GM21737 (cell line): ENCODE measurements around the gene SAMD4A.

Experiments
- ATAC-seq: cut with Tn5 transposase; IDR thresholded peaks from one replicate; pipeline ENCODE4 v1.9.1; 2021; ENCODE audit warnings: mild to moderate bottlenecking, moderate library complexity; ENCODE audit not compliant: unreplicated experiment

SAMD4A gene

DNA sequence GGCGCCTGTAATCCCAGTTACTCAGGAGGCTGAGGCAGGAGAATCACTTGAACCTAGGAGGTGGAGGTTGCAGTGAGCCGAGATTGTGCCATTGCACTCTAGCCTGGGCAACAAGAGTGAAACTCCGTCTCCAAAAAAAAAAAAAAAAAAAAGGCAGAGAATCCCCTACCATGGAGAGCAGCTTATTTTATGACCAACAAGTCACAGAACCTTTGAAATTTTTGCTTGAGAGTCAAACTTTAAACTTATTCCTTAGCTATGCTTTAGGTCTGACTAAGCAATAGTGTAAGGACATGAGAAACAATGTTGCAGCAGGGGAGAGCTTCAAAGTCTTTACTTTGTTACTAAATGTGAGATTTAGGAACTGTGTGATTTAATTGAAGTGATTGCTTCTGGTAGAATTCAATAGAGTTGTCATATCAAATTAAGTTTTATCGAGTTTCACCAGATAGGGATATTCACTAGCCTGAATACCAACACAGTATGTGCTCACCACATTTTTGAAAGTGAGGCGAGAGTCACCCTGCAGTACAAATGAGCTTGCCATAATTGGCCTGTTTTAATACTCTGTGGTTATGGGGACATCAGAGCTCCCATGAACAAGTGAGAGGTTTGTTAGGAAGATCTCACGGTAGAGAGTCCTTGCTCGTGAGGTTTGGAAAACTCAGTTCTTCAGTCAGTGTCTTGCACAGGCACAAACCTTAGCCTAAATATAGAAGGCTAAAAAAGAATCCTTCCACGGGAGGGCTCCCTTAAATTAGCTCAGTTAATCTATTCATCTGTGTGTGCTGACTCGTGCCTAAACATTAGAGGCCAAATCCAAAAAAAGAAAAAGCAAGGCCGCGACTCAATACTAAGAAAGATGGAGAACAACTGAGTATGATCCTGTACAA lies 108.6 kb downstream of the SAMD4A start:
- ATAC-seq, result no peak

DNA sequence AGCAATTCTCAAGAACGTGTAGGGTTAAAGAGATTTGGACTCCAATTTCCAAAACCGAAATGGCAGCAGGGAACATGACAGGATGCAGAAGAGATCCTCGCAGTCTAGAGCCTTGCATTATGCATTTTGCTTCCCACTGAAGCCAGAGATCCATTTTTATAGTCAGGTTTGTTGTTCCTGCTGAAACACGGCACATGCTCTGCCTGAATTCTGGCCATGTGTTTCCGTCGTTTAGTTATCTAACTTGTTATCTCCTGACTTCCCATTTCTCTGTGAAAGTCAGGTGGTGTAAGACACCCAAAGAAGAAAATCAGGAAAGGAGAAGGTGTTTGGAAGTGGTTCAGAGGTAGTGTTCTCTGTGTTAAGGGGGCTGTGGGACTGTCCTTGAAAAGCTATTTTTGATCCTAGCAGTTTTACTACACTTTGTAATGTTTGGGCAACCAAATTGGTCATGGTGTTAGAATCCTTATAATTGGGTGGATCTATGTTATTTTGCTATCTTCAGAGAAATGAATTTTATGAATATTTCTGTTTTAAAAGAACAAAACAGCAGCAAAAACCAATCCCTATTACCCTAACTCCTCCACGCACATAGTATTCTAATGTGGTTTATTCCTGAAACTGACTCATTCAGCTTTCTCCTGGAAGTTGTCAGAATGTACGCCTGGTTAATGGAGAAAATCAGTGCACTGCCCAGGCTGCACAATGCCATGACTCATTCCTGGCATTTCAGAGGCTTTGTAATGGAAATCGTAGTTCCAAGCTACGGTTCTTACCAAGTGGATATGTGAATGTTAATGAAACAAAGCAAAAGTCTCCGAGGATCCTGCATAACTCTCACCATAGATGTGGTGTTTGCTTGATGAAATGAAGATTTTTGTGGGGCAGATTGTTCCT lies 110.1 kb downstream of the SAMD4A start:
- no peak for ATAC-seq

GRCh38 chr14:54680651-54681050 lies 113.7 kb downstream of the SAMD4A start:
- no peak for ATAC-seq

DNA sequence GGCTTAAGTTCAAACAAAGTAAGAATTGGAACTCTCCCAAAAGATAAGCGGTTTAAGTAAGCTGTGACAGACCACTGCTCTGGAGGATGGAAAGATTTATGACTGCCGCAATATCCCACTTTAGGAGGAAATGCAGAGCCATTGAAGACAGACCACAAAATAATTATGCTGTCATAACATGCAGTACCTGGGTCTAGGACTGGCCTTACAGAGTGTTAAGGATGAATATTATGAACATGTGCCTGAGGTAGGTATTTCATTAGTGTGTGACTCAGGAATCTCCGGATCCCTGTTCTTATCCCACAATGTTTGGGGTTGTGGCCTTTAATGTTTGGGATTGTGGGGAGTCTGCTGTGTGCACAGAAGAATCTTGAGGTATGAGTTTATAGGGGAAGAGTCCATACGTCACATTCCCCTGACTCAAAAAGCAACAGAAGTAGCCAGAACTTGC lies 114.9 kb downstream of the SAMD4A start:
- ATAC-seq, result no peak

- no peak for ATAC-seq
These were observed 115.7 kb downstream of the SAMD4A start for GRCh38 chr14:54682578-54682977.

GRCh38 chr14:54683882-54684794 lies 117.2 kb downstream of the SAMD4A start:
- no peak for ATAC-seq

GRCh38 chr14:54685286-54685845 lies 118.4 kb downstream of the SAMD4A start:
- ATAC-seq, result no peak

- ATAC-seq, result no peak
These were observed 119.4 kb downstream of the SAMD4A start for GRCh38 chr14:54686219-54686870.

DNA sequence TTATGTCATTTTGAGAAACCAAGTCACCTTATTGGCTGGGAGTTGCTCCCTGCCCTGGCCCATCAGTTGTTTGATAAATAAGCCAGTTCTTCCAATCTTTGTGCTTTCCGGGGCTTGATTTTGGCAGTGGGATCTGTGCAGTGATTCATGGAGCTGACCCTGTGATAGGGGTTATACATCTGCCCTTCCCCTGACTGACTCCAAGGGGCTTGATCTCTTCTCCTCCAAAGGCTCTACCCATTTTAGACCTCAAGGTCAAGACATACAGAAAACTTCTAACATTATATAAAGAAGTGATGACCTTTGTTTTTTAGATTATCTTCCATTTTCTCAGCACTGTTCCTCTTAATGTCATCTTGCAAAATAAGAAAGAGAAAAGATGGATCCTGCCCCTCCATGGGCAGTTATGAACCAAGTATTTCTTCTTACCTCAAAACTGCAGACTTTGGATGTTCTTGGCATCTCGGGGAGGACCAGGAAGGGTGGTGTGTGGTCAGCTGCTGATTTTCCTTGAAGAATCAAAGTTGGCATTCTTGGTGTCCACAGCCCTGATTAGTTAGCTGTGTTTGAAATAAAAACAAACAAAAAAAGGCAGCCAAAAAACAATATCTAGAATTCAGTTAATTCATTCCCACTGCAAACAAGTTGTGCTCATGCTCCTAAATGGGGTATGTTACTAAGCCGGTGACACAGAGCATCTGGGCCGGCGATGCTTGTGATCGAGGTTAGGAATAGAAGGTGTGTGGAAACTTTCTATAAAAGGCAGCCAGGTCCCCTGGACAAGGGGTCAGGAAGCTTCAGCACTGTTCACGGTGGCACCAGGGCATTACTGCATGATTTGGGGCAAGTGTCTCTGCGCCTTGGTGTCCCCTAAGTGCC lies 120.2 kb downstream of the SAMD4A start:
- no peak for ATAC-seq

DNA sequence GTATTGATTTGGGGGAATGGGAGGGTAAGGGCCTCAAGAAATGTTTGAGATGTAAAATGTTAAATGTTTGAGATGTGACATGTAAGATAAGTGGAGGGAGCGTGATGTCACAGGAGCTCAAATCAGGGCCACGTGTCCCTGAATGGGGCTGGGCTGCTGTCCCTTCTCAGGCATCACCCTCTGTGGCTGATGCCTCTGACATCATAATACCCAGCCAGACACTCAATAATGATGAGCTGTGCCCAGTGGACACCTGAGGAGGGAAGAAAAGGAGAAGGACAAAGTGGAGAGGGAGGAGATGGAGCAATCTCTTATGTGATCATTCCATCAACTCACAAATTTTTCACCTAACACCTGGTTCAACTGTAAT lies 120.8 kb downstream of the SAMD4A start:
- no peak for ATAC-seq

DNA sequence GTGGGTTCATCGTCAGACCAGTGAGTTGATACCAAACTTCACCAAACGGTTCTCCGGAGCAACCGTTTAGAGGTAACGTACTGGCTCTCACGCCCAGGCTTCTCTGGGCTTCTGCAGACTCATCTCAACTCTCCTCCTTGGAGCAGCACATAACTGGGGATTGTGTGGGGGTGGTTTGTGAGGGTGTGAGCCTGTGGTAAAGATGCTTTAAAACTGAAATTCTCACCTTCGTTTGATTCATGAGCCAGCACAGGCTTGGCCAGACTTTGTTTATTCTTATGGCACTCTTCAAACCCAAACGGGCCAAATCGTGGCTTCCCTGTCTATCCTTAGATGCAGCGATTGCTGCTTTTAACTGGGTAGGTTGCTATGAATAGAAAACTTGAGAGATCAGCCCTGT lies 121.3 kb downstream of the SAMD4A start:
- no peak for ATAC-seq

- no peak for ATAC-seq
These were observed 123.0 kb downstream of the SAMD4A start for GRCh38 chr14:54689928-54690327.

- no peak for ATAC-seq
These were observed 124.0 kb downstream of the SAMD4A start for GRCh38 chr14:54690887-54691286.

- ATAC-seq, result no peak
These were observed 124.8 kb downstream of the SAMD4A start for GRCh38 chr14:54691525-54692283.

DNA sequence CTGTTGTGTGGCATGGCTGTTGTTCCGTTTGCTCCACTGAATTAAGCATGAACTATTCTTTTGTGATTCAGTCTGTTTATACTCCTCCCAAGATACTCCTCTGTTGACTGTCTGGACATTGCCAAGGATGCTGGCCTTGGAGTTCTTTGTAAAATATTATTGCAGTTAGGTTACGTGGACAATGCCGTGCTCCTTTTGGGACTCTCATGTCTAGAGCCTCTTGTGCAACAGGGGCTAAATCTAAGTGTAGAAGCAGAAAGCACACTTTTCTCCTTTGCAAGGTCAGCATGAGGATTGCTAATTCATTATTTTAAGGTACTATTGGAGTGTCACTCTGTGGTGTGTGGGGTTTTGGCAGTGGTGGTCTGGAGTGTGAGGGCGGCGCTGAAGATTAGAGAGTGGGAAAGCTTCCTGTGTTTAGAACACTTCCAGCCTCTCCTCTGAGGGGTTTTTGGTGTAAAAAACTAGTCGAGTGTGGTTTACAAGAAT lies 125.4 kb downstream of the SAMD4A start:
- ATAC-seq, result no peak

- ATAC-seq, result no peak
These were observed 126.8 kb downstream of the SAMD4A start for GRCh38 chr14:54693761-54694160.

- no peak for ATAC-seq
These were observed 128.3 kb downstream of the SAMD4A start for GRCh38 chr14:54695196-54695595.

DNA sequence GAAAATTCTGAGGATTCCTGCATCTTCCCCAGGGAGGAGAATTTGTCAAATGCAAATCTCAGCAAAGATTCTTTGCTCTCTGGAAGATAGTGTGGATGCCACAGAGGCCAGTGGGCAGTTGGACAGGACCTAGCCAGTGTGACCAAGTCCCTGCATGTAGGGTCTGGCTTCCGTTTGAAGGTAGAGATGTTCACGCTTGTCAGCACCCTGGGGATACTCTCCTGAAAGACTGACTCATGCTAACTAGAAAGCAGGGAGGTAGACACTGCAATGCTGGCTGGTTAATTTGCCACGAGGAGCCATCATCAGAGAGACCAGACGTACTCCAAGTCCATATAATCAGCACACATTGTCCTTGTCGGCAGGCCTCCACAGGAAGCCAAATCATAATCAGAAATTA lies 130.1 kb downstream of the SAMD4A start:
- no peak for ATAC-seq
